Stimulated activated CD8-positive, alpha-beta memory T cell treated with anti-CD3 and anti-CD28 coated beads, Interleukin-7, amount 100 ng/mL, for 1 hour (primary cell): Measurements from ENCODE around the gene KIF21B.
"Not testable (repeated sequence)": the region's sequence is repeated elsewhere in the genome, so short reads cannot be mapped to it uniquely, and the experiment has no call there.

Source experiments
- DNase-seq, 2 donors: peaks; one replicate each; pipeline ENCODE4 v3.0.0-alpha.2; 2020; ENCODE audit warnings: low read depth in 2 of 2

Gene KIF21B

GRCh38 chr1:200935286-200935962, 88.1 kb downstream of the KIF21B start:
- DNase-seq: not testable (repeated sequence)

- DNase-seq: no peak
Measured at GRCh38 chr1:200934676-200935245, 88.8 kb downstream of the KIF21B start.

- DNase-seq: no peak
Measured at GRCh38 chr1:200931776-200932175, 91.7 kb downstream of the KIF21B start.

- not testable (repeated sequence) for DNase-seq
Measured at GRCh38 chr1:200930285-200930684, 93.2 kb downstream of the KIF21B start.

GRCh38 chr1:200929530-200930278, 93.8 kb downstream of the KIF21B start:
- DNase-seq: no peak

GRCh38 chr1:200925831-200926230, 97.7 kb downstream of the KIF21B start:
- DNase-seq: no peak

- DNase-seq: no peak
Measured at GRCh38 chr1:200923601-200924000, 99.9 kb downstream of the KIF21B start.

- DNase-seq: no peak
Measured at GRCh38 chr1:200922406-200922805, 101.1 kb downstream of the KIF21B start.

- no peak for DNase-seq
Measured at GRCh38 chr1:200921571-200922110, 101.9 kb downstream of the KIF21B start.
